ENCODE results near the gene NUMB. TPM values are rescaled to one million over a fixed set of nuclear protein-coding genes. Genes with fewer than 3 reads are reported as not detected.
A peak's percentile ranks its signal among the peaks of the same experiment; 100 is the strongest.

Gene NUMB
- total RNA-seq, 1 experiment from 2014 or later, result 22.2 TPM

DNA sequence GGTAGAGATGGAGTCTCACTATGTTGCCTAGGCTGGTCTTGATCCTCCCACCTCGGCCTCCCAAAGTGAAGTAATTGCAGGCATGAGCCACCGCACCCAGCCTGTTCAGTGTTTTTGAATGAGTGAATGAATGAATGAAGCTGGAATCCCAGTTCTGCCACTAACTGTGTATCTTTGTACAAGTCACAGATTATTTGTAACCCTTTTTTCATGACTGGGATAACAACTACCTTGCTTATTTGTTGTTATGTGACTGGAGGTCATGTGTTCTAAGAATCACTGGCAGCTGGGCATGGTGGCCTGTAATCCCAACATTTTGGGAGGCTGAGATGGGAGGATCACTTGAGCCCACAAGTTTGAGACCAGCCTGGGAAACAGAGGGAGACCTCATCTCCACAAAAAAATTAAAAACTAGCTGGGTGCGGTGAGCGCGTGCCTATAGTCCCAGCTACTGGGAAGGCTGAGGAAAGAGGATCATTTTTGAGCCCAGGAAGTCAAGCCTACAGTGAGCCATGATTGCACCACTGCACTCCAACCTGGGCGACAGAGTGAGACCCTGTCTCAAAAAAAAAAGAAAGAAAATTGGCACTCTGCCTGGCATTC lies 13.3 kb upstream of the NUMB start:
- ChIA-PET POLR2A (ENCODE audit: unreplicated experiment) (no interaction called here), CTCF (interaction anchor here (0.6 to 3.3 kb wide), 7 partner anchors 19 to 298 kb away, joined by 3 to 89 read pairs (median 3); partner anchors contain the start of gene RIOX1)
- TF ChIP-seq EZH2phosphoT487 (IDR thresholded peaks at IDR 0.05; ENCODE audit: borderline replicate concordance, low read length) (no peak), EZH2 (IDR thresholded peaks at IDR 0.05; ENCODE audit: low read length, unreplicated experiment) (no peak)
- no peaks in the 10 kb centered on the region for H3K36me3 ChIP-seq (ENCODE audit: low read depth, low read length)
- no peak for DNase-seq
- ATAC-seq, result peak; percentile 12; the same call in 1 of the 2 replicates
- no peaks in the 10 kb centered on the region for H3F3A ChIP-seq (ENCODE audit: low read length, unreplicated experiment)
- intact Hi-C loops (cut with micrococcal nuclease), result loop anchor here (1.0 to 2.0 kb wide), 3 partner anchors 176 to 298 kb away; no protein-coding TSS in a partner anchor
- no peak overlapping the region for H3K27ac ChIP-seq (ENCODE audit: low read length)
- no TSS peak for BruUV-seq (replicated peaks)
- no peaks in the 10 kb centered on the region for H3K79me2 ChIP-seq (ENCODE audit: low read length)
- no peak overlapping the region for H3K4me3 ChIP-seq (ENCODE audit: low read length)
- H2AFZ ChIP-seq (ENCODE audit: low read length), result no peak overlapping the region
- no peak overlapping the region for H3K4me2 ChIP-seq (ENCODE audit: low read length)
- H4K20me1 ChIP-seq (ENCODE audit: low read length), result no peaks in the 10 kb centered on the region
- no peaks in the 10 kb centered on the region for H3K9me3 ChIP-seq (ENCODE audit: low read length)
- no peak overlapping the region for H3K9ac ChIP-seq (ENCODE audit: low read length)
- no peaks in the 10 kb centered on the region for H3K9me2 ChIP-seq (replicated peaks; ENCODE audit: low read length)
- H3K4me1 ChIP-seq (ENCODE audit: insufficient read depth, low read length), result no peaks in the 10 kb centered on the region
- no peaks in the 10 kb centered on the region for H3K27me3 ChIP-seq (ENCODE audit: low read length)

DNA sequence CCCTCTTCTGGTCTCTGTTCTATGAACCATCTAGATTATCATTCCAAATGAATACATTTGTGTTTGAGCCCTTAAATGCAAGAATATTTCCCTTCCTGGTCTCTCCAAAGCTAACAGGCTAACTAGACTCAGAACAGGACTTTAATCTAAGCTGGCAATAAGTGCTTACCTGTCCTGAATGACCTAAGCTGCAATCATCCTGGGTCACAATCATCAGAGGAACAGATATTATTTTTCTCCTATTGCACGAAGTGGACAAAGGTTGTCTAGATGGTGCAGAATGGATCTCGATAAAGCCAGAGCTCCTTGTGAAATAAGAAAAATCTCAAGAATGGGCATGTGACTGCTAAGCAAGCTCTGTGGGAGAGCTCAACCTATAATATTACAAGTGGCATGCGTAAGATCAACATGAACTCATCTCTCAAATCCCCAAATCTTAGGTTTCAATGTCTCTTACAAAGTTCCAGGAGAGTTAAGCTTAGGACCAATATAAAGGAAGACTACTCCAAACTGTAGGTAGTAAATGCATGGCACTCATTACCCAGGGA lies 10.6 kb upstream of the NUMB start:
- H3K79me2 ChIP-seq (ENCODE audit: low read length), result no peaks in the 10 kb centered on the region
- intact Hi-C loops (cut with micrococcal nuclease), result no loop called here
- H3K9me3 ChIP-seq (ENCODE audit: low read length), result no peaks in the 10 kb centered on the region
- no peak overlapping the region for H3K9ac ChIP-seq (ENCODE audit: low read length)
- TF ChIP-seq CTCF (conservative IDR thresholded peaks at IDR 0.05; ENCODE audit: low read depth, low read length) (no peak), EZH2 (IDR thresholded peaks at IDR 0.05; ENCODE audit: low read length, unreplicated experiment) (no peak), EZH2phosphoT487 (IDR thresholded peaks at IDR 0.05; ENCODE audit: borderline replicate concordance, low read length) (no peak)
- no peak overlapping the region for H3K4me2 ChIP-seq (ENCODE audit: low read length)
- no peak overlapping the region for H3K4me3 ChIP-seq (ENCODE audit: low read length)
- no peaks in the 10 kb centered on the region for H3K27me3 ChIP-seq (ENCODE audit: low read length)
- BruUV-seq (replicated peaks), result no TSS peak
- no peaks in the 10 kb centered on the region for H3K36me3 ChIP-seq (ENCODE audit: low read depth, low read length)
- no peaks in the 10 kb centered on the region for H4K20me1 ChIP-seq (ENCODE audit: low read length)
- ChIA-PET POLR2A (ENCODE audit: unreplicated experiment) (no interaction called here), CTCF (interaction anchor here (0.8 kb wide), 1 partner anchor 173 kb away, joined by 3 read pairs; no protein-coding TSS in a partner anchor)
- no peaks in the 10 kb centered on the region for H3K9me2 ChIP-seq (replicated peaks; ENCODE audit: low read length)
- no peak overlapping the region for H3K27ac ChIP-seq (ENCODE audit: low read length)
- ATAC-seq, result no peak
- H3K4me1 ChIP-seq (ENCODE audit: insufficient read depth, low read length), result peaks cover 18% of the 10 kb centered on the region
- no peak for DNase-seq
- H3F3A ChIP-seq (ENCODE audit: low read length, unreplicated experiment), result no peaks in the 10 kb centered on the region
- no peak overlapping the region for H2AFZ ChIP-seq (ENCODE audit: low read length)

- ChIA-PET POLR2A (ENCODE audit: unreplicated experiment) (no interaction called here), CTCF (no interaction called here)
- Histone ChIP-seq H3K4me3 (ENCODE audit: low read length) (no peak overlapping the region), H3K4me2 (ENCODE audit: low read length) (no peak overlapping the region), H3K9ac (ENCODE audit: low read length) (no peak overlapping the region), H3K4me1 (ENCODE audit: insufficient read depth, low read length) (peaks cover 28% of the 10 kb centered on the region), H2AFZ (ENCODE audit: low read length) (no peak overlapping the region), H3K79me2 (ENCODE audit: low read length) (no peaks in the 10 kb centered on the region), H3K9me3 (ENCODE audit: low read length) (no peaks in the 10 kb centered on the region), H3K9me2 (replicated peaks; ENCODE audit: low read length) (no peaks in the 10 kb centered on the region), H3K27ac (ENCODE audit: low read length) (no peak overlapping the region), H3K27me3 (ENCODE audit: low read length) (no peaks in the 10 kb centered on the region), H3F3A (ENCODE audit: low read length, unreplicated experiment) (no peaks in the 10 kb centered on the region), H3K36me3 (ENCODE audit: low read depth, low read length) (no peaks in the 10 kb centered on the region), H4K20me1 (ENCODE audit: low read length) (no peaks in the 10 kb centered on the region)
- no peak for ATAC-seq
- TF ChIP-seq CTCF (conservative IDR thresholded peaks at IDR 0.05; ENCODE audit: low read depth, low read length) (no peak), EZH2phosphoT487 (IDR thresholded peaks at IDR 0.05; ENCODE audit: borderline replicate concordance, low read length) (no peak), EZH2 (IDR thresholded peaks at IDR 0.05; ENCODE audit: low read length, unreplicated experiment) (no peak)
- DNase-seq, result no peak
- no TSS peak for BruUV-seq (replicated peaks)
- intact Hi-C loops (cut with micrococcal nuclease), result no loop called here
These were observed 9.5 kb upstream of the NUMB start for GRCh38 chr14:73467800-73468199.
